Activated B cell treated with CpG ODN at 0.5 μM for 24 hours (primary cell): ENCODE results near the gene STYXL1. TPM values are rescaled to one million over a fixed set of nuclear protein-coding genes. Genes with fewer than 3 reads are reported as not detected.
"Not testable (repeated sequence)": the region's sequence is repeated elsewhere in the genome, so short reads cannot be mapped to it uniquely, and the experiment has no call there.

Experiments
- ATAC-seq: fragments of 200-7000 bp; cut with Tn5 transposase; one replicate; pipeline ENCODE4 v1.10.0; 2021; ENCODE audit warnings: low read depth, mild to moderate bottlenecking, moderate library complexity
- CTCF ChIA-PET: fragments of 350-600 bp; sonication (Branson Sonifier 250); formaldehyde crosslinking; loops from one replicate; lab custom pipeline; 2021; ENCODE audit warnings: antibody characterized with exemption; lab: Charles Lee
- POLR2A ChIA-PET: fragments of 350-600 bp; sonication (Branson Sonifier 250); formaldehyde crosslinking; loops from one replicate; lab custom pipeline; 2021; ENCODE audit warnings: antibody characterized with exemption; lab: Charles Lee
- DNase-seq: peaks from one replicate; pipeline ENCODE4 v3.0.0; 2022
- H3K27ac Mint-ChIP-seq: one replicate; pipeline ENCODE4 v1.8.0; 2020; ENCODE audit warnings: mixed read lengths
- H3K27me3 Mint-ChIP-seq: one replicate; pipeline ENCODE4 v1.8.0; 2021; ENCODE audit warnings: mixed read lengths
- H3K36me3 Mint-ChIP-seq: one replicate; pipeline ENCODE4 v1.8.0; 2021; ENCODE audit warnings: low read depth, mixed read lengths
- H3K4me1 Mint-ChIP-seq: one replicate; pipeline ENCODE4 v1.8.0; 2021; ENCODE audit warnings: mixed read lengths
- H3K4me3 Mint-ChIP-seq: one replicate; pipeline ENCODE4 v1.8.0; 2020; ENCODE audit warnings: mild to moderate bottlenecking, mixed read lengths
- H3K9me3 Mint-ChIP-seq: one replicate; pipeline ENCODE4 v1.8.0; 2020; ENCODE audit warnings: mixed read lengths
- CTCF ChIP-seq: fragments of 200-600 bp; IDR thresholded peaks from one replicate; pipeline ENCODE4 v1.8.0; 2022; ENCODE audit warnings: antibody characterized with exemption, mild to moderate bottlenecking
- intact Hi-C: fragments of 100-400 bp; cut with micrococcal nuclease; formaldehyde crosslinking; loops from one replicate; pipeline ENCODE4 v1.15.1; 2024
- total RNA-seq: library from RNA; stranded (reverse); gene quantifications from 2 replicates; pipeline ENCODE4 v1.2.3, GENCODE V29; 2022

STYXL1 gene
- total RNA-seq, 1 donor from 2014 or later, result 23.1 TPM

- DNase-seq (no peak), ATAC-seq (no peak)
- Mint-ChIP-seq H3K4me1 (peaks cover 31% of the 10 kb centered on the region), H3K36me3 (peaks cover 23% of the 10 kb centered on the region), H3K27ac (no peak overlapping the region), H3K27me3 (no peaks in the 10 kb centered on the region), H3K4me3 (no peak overlapping the region), H3K9me3 (no peaks in the 10 kb centered on the region)
- intact Hi-C loops, result no loop called here
- no peak for TF ChIP-seq CTCF
- ChIA-PET CTCF (no interaction called here), POLR2A (no interaction called here)
Observed at GRCh38 chr7:76044375-76044865, 3.4 kb downstream of the STYXL1 start.

GRCh38 chr7:76040126-76040525, 7.7 kb downstream of the STYXL1 start:
- H3K4me1 Mint-ChIP-seq, result peaks cover 11% of the 10 kb centered on the region
- no peaks in the 10 kb centered on the region for H3K27me3 Mint-ChIP-seq
- H3K36me3 Mint-ChIP-seq, result peaks cover 15% of the 10 kb centered on the region
- no peak for TF ChIP-seq CTCF
- ChIA-PET POLR2A (no interaction called here), CTCF (no interaction called here)
- no peak overlapping the region for H3K4me3 Mint-ChIP-seq
- no peak for ATAC-seq
- intact Hi-C loops, result no loop called here
- DNase-seq, result no peak
- no peak overlapping the region for H3K27ac Mint-ChIP-seq
- no peaks in the 10 kb centered on the region for H3K9me3 Mint-ChIP-seq

GRCh38 chr7:76037310-76037709, 10.5 kb downstream of the STYXL1 start:
- Mint-ChIP-seq H3K9me3 (no peaks in the 10 kb centered on the region), H3K4me1 (no peaks in the 10 kb centered on the region), H3K36me3 (peaks cover 8% of the 10 kb centered on the region), H3K4me3 (no peak overlapping the region), H3K27me3 (no peaks in the 10 kb centered on the region), H3K27ac (no peak overlapping the region)
- intact Hi-C loops, result no loop called here
- TF ChIP-seq CTCF, result no peak
- ATAC-seq, result no peak
- CTCF ChIA-PET, result no interaction called here
- POLR2A ChIA-PET, result no interaction called here
- no peak for DNase-seq

- DNase-seq, result no peak
- no peak for ATAC-seq
- ChIA-PET POLR2A (no interaction called here), CTCF (no interaction called here)
- Mint-ChIP-seq H3K4me3 (no peak overlapping the region), H3K27ac (no peak overlapping the region), H3K4me1 (no peaks in the 10 kb centered on the region), H3K36me3 (peaks cover 12% of the 10 kb centered on the region), H3K27me3 (no peaks in the 10 kb centered on the region), H3K9me3 (no peaks in the 10 kb centered on the region)
- intact Hi-C loops, result no loop called here
- TF ChIP-seq CTCF, result no peak
Observed at GRCh38 chr7:76031964-76032363, 15.8 kb downstream of the STYXL1 start.

- H3K27ac Mint-ChIP-seq, H3K4me1 Mint-ChIP-seq, H3K27me3 Mint-ChIP-seq, POLR2A ChIA-PET, H3K9me3 Mint-ChIP-seq, H3K4me3 Mint-ChIP-seq, DNase-seq, ATAC-seq, CTCF ChIA-PET, intact Hi-C loops: not testable (repeated sequence)
- peaks cover 23% of the 10 kb centered on the region for H3K36me3 Mint-ChIP-seq
Observed at GRCh38 chr7:76029682-76030081, 18.1 kb downstream of the STYXL1 start.

GRCh38 chr7:76023002-76023401, 24.8 kb downstream of the STYXL1 start:
- no peak overlapping the region for H3K27ac Mint-ChIP-seq
- ATAC-seq, result no peak
- intact Hi-C loops, result no loop called here
- no peak overlapping the region for H3K4me3 Mint-ChIP-seq
- POLR2A ChIA-PET, result interaction anchor here (0.6 to 1.2 kb wide), 2 partner anchors 62 to 108 kb away, joined by 3 to 4 read pairs; no protein-coding TSS in a partner anchor
- no peaks in the 10 kb centered on the region for H3K27me3 Mint-ChIP-seq
- no peak for DNase-seq
- H3K4me1 Mint-ChIP-seq, result peaks cover 9% of the 10 kb centered on the region
- no peak for TF ChIP-seq CTCF
- H3K36me3 Mint-ChIP-seq, result peaks cover 38% of the 10 kb centered on the region
- CTCF ChIA-PET, result interaction anchor here (0.6 to 1.5 kb wide), 2 partner anchors 158 to 294 kb away, joined by 3 to 6 read pairs; no protein-coding TSS in a partner anchor
- no peaks in the 10 kb centered on the region for H3K9me3 Mint-ChIP-seq
